HG03575 (cell line): ENCODE measurements around the gene USH1G.

Experiments
- ATAC-seq: cut with Tn5 transposase; IDR thresholded peaks from one replicate; pipeline ENCODE4 v1.9.1; 2021; ENCODE audit not compliant: unreplicated experiment, insufficient number of reproducible peaks, low FRiP score; ENCODE audit errors: extremely low read depth

The USH1G gene

DNA sequence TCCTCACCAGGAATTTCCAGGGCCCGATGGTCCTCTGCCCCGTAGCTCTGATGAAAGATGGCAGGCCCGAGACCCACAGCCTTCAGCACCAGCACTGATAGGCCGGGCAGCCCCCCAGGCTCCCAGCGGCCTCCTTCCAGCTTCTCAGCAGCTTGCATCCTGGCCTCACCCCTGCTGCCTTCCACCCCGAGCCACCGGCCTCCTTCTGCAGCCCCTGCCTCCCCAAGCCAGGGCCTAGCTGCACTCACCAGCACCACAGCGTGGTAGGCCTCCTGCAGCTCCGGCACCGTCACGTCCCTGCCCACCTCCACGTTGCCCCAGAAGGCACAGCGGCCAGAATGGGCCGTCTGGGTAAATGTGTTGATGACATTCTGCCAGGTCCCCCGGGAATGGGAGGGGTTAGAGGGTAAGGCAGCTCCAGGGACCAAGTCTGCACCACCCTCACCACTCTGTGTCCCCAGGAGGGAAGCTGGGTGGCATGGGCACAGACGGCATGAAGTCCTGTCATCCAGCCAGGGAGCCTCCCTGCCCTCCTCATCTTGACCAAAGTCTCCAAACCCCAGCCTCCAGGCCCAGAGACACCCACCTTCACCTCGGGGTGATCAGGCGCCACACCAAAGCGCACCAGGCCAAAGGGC lies 56.7 kb downstream of the USH1G start:
- ATAC-seq = no peak
